Chondrocyte (in vitro differentiated cells): ENCODE data around the gene HECTD1. TPM values are rescaled to one million over a fixed set of nuclear protein-coding genes. Genes with fewer than 3 reads are reported as not detected.
"Not testable (repeated sequence)": the region's sequence is repeated elsewhere in the genome, so short reads cannot be mapped to it uniquely, and the experiment has no call there.

ENCODE experiments used
- DNase-seq: peaks from one replicate; pipeline ENCODE4 v3.0.0; 2021; ENCODE audit warnings: mixed read lengths, low spot score
- H3K27ac Mint-ChIP-seq: one replicate; pipeline ENCODE4 v1.8.0; 2021; ENCODE audit warnings: mild to moderate bottlenecking, moderate library complexity, mixed read lengths; ENCODE audit not compliant: unreplicated experiment
- H3K27me3 Mint-ChIP-seq: 2 replicates; pipeline ENCODE4 v1.8.0; 2021; ENCODE audit warnings: low read depth, mixed read lengths
- H3K36me3 Mint-ChIP-seq: 2 replicates; pipeline ENCODE4 v1.8.0; 2021; ENCODE audit warnings: low read depth, mixed read lengths
- H3K4me1 Mint-ChIP-seq: 2 replicates; pipeline ENCODE4 v1.8.0; 2021; ENCODE audit warnings: low read depth, mild to moderate bottlenecking, mixed read lengths
- H3K4me3 Mint-ChIP-seq: one replicate; pipeline ENCODE4 v1.8.0; 2021; ENCODE audit warnings: mild to moderate bottlenecking, moderate library complexity, mixed read lengths; ENCODE audit not compliant: unreplicated experiment
- H3K9me3 Mint-ChIP-seq: 2 replicates; pipeline ENCODE4 v1.8.0; 2021; ENCODE audit warnings: low read depth, mixed read lengths
- total RNA-seq: library from RNA; stranded (reverse); gene quantifications from 3 replicates; pipeline ENCODE4 v1.2.1, GENCODE V29; 2021
- TF ChIP-seq, protein P1 (sequence below): fragments of 200-600 bp; sonication (generic); IDR thresholded peaks from 2 replicates; pipeline ENCODE4 v1.5.0; 2021; ENCODE audit warnings: antibody characterized with exemption, mild to moderate bottlenecking, moderate library complexity

HECTD1 gene
- total RNA-seq, 1 donor from 2014 or later: 142 TPM

DNA sequence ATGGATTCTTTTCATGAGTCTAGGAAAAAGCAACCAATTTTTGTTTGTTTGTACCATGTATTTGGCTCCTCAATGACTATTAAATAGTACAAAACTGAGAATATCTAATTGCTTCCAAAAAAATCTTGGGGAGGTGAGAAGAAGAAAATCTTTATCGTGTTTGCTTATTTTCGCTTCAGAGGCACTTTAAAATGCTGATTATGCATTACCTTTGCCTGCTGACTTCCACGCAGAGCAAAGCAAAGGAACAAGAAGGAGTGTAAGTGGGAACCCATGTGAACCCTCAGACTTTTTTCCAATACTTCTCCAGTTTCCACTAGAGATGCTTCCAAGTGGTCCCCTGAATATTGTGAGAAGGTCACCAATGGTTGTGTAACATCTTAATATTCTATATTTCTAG lies 138.2 kb downstream of the HECTD1 start:
- peaks cover 19% of the 10 kb centered on the region for H3K4me1 Mint-ChIP-seq
- no peaks in the 10 kb centered on the region for H3K9me3 Mint-ChIP-seq
- TF ChIP-seq, protein P1, sequence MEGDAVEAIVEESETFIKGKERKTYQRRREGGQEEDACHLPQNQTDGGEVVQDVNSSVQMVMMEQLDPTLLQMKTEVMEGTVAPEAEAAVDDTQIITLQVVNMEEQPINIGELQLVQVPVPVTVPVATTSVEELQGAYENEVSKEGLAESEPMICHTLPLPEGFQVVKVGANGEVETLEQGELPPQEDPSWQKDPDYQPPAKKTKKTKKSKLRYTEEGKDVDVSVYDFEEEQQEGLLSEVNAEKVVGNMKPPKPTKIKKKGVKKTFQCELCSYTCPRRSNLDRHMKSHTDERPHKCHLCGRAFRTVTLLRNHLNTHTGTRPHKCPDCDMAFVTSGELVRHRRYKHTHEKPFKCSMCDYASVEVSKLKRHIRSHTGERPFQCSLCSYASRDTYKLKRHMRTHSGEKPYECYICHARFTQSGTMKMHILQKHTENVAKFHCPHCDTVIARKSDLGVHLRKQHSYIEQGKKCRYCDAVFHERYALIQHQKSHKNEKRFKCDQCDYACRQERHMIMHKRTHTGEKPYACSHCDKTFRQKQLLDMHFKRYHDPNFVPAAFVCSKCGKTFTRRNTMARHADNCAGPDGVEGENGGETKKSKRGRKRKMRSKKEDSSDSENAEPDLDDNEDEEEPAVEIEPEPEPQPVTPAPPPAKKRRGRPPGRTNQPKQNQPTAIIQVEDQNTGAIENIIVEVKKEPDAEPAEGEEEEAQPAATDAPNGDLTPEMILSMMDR: no peak
- H3K4me3 Mint-ChIP-seq: no peak overlapping the region
- no peak for DNase-seq
- H3K36me3 Mint-ChIP-seq: no peaks in the 10 kb centered on the region
- H3K27me3 Mint-ChIP-seq: no peaks in the 10 kb centered on the region
- no peak overlapping the region for H3K27ac Mint-ChIP-seq

DNA sequence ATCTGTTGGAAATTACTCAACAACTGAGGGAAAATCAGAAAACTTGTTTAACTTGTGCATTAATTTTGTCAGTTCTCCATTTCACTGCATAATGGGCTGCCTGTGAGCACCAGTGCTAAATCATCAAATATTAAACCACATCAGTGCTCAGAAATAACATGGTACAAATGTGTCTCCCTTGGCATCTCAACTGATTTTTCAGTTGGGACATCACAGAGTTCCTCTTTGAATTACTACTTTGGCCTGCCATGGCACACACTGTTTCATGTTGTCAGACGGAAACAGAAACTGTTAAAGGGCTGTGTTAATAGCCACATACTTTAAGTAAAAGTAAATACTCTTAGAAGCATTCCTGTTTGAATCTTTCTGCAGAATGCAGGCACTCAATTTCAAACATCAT lies 139.4 kb downstream of the HECTD1 start:
- Mint-ChIP-seq H3K36me3 (no peaks in the 10 kb centered on the region), H3K27me3 (no peaks in the 10 kb centered on the region), H3K4me3 (no peak overlapping the region), H3K9me3 (no peaks in the 10 kb centered on the region), H3K27ac (no peak overlapping the region), H3K4me1 (peaks cover 19% of the 10 kb centered on the region)
- TF ChIP-seq, protein P1: no peak
- DNase-seq: no peak

DNA sequence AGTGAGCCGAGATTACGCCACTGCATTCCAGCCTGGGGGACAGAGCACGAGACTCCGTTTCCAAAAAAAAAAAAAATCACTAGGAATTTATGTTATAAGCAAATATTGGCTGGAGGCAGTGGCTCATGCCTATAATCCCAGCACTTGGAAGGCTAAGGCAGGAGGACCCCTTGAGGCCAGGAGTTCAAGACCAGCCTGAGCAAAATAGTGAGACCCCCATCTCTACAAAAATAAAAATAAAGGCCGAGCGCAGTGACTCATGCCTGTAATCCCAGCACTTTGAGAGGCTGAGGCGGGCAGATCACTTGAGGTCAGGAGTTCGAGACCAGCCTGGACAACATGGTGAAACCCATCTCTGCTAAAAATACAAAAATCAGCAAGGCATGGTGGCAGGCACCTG lies 144.7 kb downstream of the HECTD1 start:
- not testable (repeated sequence) for H3K27me3 Mint-ChIP-seq, H3K9me3 Mint-ChIP-seq, H3K27ac Mint-ChIP-seq, H3K4me3 Mint-ChIP-seq, DNase-seq, H3K36me3 Mint-ChIP-seq
- H3K4me1 Mint-ChIP-seq: peaks cover 12% of the 10 kb centered on the region

DNA sequence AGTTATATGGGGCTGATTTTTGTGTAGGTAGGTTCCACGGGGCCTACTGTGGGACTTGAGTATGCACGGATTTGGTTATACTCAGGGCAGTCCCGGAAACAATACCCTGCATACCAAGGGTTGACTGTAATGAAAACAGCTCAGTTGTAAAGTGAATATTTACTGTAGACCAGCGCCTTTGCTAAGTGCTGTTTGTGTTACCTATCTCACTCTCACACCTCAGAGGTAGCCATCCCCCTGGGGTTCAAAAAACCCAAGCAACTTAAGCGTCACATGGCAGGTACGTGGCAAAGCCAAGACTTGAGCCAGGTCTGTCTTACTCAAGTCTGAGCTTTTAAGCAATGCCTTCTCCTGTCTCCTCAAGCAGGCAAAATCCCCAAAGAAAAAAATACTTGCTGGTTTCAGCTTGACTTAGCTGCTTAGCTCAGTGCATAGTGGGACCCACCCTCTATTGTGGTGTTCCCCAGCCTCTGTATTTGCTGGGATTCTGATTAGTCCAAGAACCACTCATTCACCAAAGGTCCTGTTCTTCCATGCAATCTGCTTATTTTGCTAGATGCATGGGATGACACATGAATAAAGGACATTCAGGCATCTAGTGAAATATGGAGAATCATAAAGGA lies 147.2 kb downstream of the HECTD1 start:
- TF ChIP-seq, protein P1: no peak
- Mint-ChIP-seq H3K27me3 (no peaks in the 10 kb centered on the region), H3K27ac (no peak overlapping the region), H3K9me3 (no peaks in the 10 kb centered on the region), H3K4me1 (peaks cover 6% of the 10 kb centered on the region), H3K4me3 (no peak overlapping the region), H3K36me3 (no peaks in the 10 kb centered on the region)
- no peak for DNase-seq

DNA sequence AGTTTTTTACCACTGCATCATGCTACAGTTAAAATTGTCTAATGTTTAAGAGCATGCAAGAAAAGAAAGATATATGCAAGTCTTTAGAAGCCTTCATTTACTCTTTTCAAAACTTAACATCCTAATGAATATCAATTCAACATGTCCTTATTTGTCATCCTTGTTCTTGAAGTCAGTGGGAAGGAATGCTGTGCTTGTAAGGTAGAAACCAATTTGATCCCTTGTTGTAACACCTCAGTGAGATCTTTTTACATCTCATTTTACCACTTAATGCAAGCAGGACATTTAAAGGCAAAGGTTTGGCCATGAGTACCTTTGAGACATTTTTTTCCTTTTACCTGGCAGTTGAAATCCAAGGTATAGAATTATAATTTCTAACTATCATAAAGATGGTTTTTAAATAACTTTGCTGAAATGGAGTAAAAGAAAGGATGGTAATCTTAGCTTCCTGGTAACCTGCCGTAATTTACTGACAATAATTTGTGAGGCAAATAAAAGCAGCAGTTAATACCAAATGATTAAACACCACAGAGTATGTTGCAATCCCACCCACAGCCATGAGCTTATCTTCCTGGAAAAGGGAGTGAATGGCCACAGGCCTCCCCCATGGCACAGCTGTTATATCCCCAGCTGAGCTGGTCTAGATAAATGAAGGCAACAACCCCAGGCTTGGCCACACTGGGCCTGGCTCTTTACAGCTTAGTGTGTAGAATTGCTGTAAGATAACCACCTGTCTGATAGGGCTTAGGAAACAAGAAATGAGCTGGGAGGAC lies 148.3 kb downstream of the HECTD1 start:
- Mint-ChIP-seq H3K9me3 (no peaks in the 10 kb centered on the region), H3K4me1 (peaks cover 6% of the 10 kb centered on the region), H3K36me3 (no peaks in the 10 kb centered on the region), H3K4me3 (no peak overlapping the region), H3K27me3 (no peaks in the 10 kb centered on the region), H3K27ac (no peak overlapping the region)
- TF ChIP-seq, protein P1: no peak
- no peak for DNase-seq
